GM15510 (cell line): ENCODE results near the gene RFK.

Source experiments
- POLR2A ChIP-seq: IDR thresholded peaks from 3 replicates; pipeline ENCODE4 v1.6.1; 2011; ENCODE audit warnings: borderline replicate concordance; ENCODE audit not compliant: insufficient read length; ENCODE audit errors: extremely low read depth

RFK gene

GRCh38 chr9:76415731-76416130 lies 21.5 kb upstream of the RFK start:
- TF ChIP-seq POLR2A: no peak

GRCh38 chr9:76415154-76415553 lies 20.9 kb upstream of the RFK start:
- TF ChIP-seq POLR2A: no peak

GRCh38 chr9:76414661-76415060 lies 20.4 kb upstream of the RFK start:
- no peak for TF ChIP-seq POLR2A

GRCh38 chr9:76413658-76414057 lies 19.4 kb upstream of the RFK start:
- no peak for TF ChIP-seq POLR2A

DNA sequence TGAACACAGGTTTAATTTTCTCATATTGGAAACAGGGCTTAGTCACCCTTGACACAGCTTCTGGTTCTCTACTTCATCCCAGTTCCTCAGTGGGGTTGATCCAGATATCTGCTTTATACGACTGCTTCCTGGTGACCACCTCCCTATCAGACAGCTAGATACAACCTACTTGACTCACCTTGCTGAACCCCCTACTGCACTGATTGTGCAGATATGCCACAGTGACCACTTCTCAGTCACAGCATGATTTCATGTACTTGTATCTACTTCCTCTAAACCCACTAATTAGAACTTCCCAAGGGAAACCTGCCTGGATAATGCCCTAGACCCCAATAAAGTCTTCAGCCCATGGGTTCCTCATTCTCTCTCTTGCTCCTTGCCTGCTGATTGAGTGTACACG lies 18.4 kb upstream of the RFK start:
- no peak for TF ChIP-seq POLR2A

DNA sequence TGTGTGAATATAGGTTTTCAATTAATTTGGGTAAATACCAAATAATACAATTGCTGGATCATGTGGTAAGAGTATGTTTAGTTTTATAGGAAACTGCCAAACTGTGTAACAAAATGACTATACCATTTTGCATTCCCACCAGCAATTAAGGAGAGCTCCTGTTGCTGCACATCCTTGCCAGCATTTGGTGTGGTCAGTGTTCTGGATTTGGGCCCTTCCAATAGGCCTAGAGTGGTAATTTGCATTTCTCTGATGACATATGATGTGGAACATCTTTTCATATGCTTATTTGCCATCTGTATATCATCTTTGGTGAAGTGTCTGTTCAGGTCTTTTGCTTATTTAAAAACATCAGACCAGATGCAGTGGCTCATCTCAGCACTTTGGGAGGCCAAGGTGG lies 11.6 kb upstream of the RFK start:
- no peak for TF ChIP-seq POLR2A

GRCh38 chr9:76405340-76405739 lies 11.1 kb upstream of the RFK start:
- no peak for TF ChIP-seq POLR2A

- no peak for TF ChIP-seq POLR2A
These were observed 10.2 kb upstream of the RFK start for GRCh38 chr9:76404401-76404800.

GRCh38 chr9:76403352-76403751 lies 9.1 kb upstream of the RFK start:
- no peak for TF ChIP-seq POLR2A

- no peak for TF ChIP-seq POLR2A
These were observed 7.5 kb upstream of the RFK start for GRCh38 chr9:76401580-76402354.

DNA sequence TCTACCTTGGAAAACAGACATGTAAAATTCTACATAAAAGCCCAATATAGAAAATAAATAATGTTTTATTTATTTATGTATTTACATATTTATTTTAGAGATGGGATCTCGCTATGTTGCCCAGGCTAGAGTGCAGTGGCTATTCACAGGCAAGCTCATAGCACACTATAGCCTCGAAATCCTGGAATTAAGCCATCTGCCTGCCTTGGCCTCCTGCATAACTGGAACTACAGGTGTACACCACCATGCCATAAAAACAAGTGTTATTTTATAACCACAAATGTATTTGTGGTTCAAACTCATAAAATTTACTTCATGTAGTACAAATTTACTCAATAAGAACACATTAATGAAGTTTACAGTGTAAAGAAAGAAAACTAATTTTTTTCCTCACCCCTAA lies 7.0 kb upstream of the RFK start:
- TF ChIP-seq POLR2A: no peak

DNA sequence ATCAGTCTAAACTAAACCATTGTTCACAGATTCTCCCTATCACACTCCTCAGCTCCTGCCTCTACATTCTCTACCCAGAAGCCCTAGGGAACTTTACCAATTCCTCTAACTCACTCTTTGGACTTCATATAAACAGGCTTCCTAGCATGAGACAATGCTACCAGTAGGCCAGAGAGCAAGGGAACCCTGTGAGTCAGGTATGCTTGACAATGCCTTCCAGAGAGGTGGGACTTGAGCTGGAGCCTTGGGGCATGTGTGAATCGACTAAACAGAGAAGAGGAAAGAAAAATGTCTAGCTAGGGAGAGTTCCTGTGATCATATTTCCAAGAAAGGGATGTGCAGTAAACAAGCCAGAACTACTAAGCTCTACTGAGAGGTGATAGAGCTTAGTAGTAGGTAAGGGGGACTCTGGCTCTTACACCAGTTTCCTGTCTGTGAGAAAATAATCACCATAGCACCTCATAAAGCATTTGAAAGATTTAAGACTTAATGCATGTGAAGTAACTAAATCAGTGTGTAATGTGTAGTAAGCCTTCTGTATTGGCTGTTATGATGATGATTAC lies 6.4 kb upstream of the RFK start:
- TF ChIP-seq POLR2A: no peak

GRCh38 chr9:76399856-76400255 lies 5.6 kb upstream of the RFK start:
- TF ChIP-seq POLR2A: no peak

- TF ChIP-seq POLR2A: no peak
These were observed 2.4 kb upstream of the RFK start for GRCh38 chr9:76396597-76396996.

GRCh38 chr9:76396144-76396543 lies 1.9 kb upstream of the RFK start:
- TF ChIP-seq POLR2A: no peak

GRCh38 chr9:76395381-76395780 lies 1.2 kb upstream of the RFK start:
- TF ChIP-seq POLR2A: no peak

DNA sequence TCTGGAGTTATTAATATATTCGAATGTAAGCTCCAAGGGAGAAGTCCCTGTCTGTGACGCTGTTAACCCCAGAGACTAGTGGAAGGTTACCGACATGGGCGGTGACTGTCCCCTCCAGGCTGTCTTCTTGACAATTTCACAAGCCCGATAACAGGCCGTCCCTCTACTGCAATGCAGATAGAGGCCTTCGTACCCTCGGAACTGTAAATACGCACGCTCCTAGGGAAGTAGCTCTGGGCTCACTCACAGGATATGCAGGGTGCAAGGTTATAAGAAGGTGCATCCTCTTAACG lies 680 bp upstream of the RFK start:
- TF ChIP-seq POLR2A: no peak
